HUES64 (cell line): ENCODE data around the gene TTC36.

Experiments
- H3K27ac ChIP-seq: 2 replicates; pipeline ENCODE4 v1.7.0; 2013; ENCODE audit warnings: low read depth, low read length, inconsistent platforms
- H3K27me3 ChIP-seq: 2 replicates; pipeline ENCODE4 v1.6.1; 2013; ENCODE audit warnings: mild to moderate bottlenecking, low read length; ENCODE audit not compliant: insufficient read depth
- H3K36me3 ChIP-seq: 2 replicates; pipeline ENCODE4 v1.6.1; 2013; ENCODE audit warnings: mild to moderate bottlenecking, low read length; ENCODE audit not compliant: insufficient read depth
- H3K4me1 ChIP-seq: 2 replicates; pipeline ENCODE4 v1.6.1; 2013; ENCODE audit warnings: mild to moderate bottlenecking, low read length, moderate library complexity; ENCODE audit not compliant: insufficient read depth
- H3K4me3 ChIP-seq: 2 replicates; pipeline ENCODE4 v1.5.1; 2013; ENCODE audit warnings: mild to moderate bottlenecking, low read length, moderate library complexity
- H3K9ac ChIP-seq: 2 replicates; pipeline ENCODE4 v1.6.1; 2013; ENCODE audit warnings: mild to moderate bottlenecking, low read depth, low read length
- H3K9me3 ChIP-seq: 2 replicates; pipeline ENCODE4 v1.6.1; 2013; ENCODE audit warnings: low read depth, low read length; ENCODE audit not compliant: insufficient read depth
- WGBS: fragments of 150-250, 120-280 bp; methylation state at CpG from one replicate; pipeline ENCODE4 v1.1.7; 2013; ENCODE audit warnings: missing lambda C conversion rate; 5-methylcytosine and 5-hydroxymethylcytosine counted together

Gene TTC36

GRCh38 chr11:118532852-118533768 is 5.8 kb downstream of the TTC36 start:
- Histone ChIP-seq H3K27me3 (peaks cover 3% of the 10 kb centered on the region; the same call in 1 of the 2 replicates), H3K4me3 (no peak overlapping the region), H3K4me1 (peaks cover 15% of the 10 kb centered on the region), H3K9ac (no peak overlapping the region), H3K27ac (no peak overlapping the region), H3K36me3 (peaks cover 4% of the 10 kb centered on the region; the same call in 1 of the 2 replicates), H3K9me3 (no peaks in the 10 kb centered on the region)
- 94% methylated on average over 19 of the region's 19 CpGs for WGBS

GRCh38 chr11:118533769-118534729 is 6.8 kb downstream of the TTC36 start:
- H3K9ac ChIP-seq: no peak overlapping the region
- H3K4me1 ChIP-seq: peaks cover 15% of the 10 kb centered on the region
- H3K36me3 ChIP-seq: peaks cover 4% of the 10 kb centered on the region; the same call in 1 of the 2 replicates
- no peak overlapping the region for H3K27ac ChIP-seq
- H3K4me3 ChIP-seq: no peak overlapping the region
- H3K27me3 ChIP-seq: peaks cover 3% of the 10 kb centered on the region; the same call in 1 of the 2 replicates
- 86% methylated on average over 27 of the region's 27 CpGs for WGBS
- H3K9me3 ChIP-seq: no peaks in the 10 kb centered on the region

- H3K4me1 ChIP-seq: peaks cover 6% of the 10 kb centered on the region; the same call in 1 of the 2 replicates
- peaks cover 4% of the 10 kb centered on the region; the same call in 1 of the 2 replicates for H3K36me3 ChIP-seq
- H3K9ac ChIP-seq: no peak overlapping the region
- no peak overlapping the region for H3K27ac ChIP-seq
- WGBS: 88% methylated on average over 9 of the region's 9 CpGs
- no peak overlapping the region for H3K4me3 ChIP-seq
- H3K27me3 ChIP-seq: no peaks in the 10 kb centered on the region
- H3K9me3 ChIP-seq: no peaks in the 10 kb centered on the region
Measured at GRCh38 chr11:118535261-118535660, 8.0 kb downstream of the TTC36 start.

DNA sequence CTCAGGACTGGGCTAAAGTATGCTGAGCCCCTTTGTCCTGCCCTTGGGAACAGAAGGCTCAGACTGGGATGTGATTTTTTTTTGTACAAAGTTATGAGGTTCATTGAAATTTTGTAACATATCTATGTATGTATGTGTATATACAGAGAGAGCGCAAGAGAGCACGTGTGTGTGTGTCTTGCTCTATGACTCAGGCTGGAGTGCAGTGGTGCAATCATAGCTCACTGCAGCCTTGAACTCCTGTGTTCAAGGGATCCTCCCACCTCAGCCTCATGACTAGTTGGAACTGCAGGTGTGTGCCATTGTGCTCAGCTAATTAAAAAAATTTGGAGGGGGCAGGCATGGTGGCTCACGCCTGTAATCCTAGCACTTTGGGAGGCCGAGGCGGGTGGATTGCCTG is 9.5 kb downstream of the TTC36 start:
- Histone ChIP-seq H3K9me3 (no peaks in the 10 kb centered on the region), H3K27ac (no peak overlapping the region), H3K4me1 (peaks cover 2% of the 10 kb centered on the region; the same call in 1 of the 2 replicates), H3K4me3 (no peak overlapping the region), H3K9ac (no peak overlapping the region), H3K36me3 (peaks cover 4% of the 10 kb centered on the region; the same call in 1 of the 2 replicates), H3K27me3 (no peaks in the 10 kb centered on the region)
- 97% methylated on average over 5 of the region's 5 CpGs for WGBS

DNA sequence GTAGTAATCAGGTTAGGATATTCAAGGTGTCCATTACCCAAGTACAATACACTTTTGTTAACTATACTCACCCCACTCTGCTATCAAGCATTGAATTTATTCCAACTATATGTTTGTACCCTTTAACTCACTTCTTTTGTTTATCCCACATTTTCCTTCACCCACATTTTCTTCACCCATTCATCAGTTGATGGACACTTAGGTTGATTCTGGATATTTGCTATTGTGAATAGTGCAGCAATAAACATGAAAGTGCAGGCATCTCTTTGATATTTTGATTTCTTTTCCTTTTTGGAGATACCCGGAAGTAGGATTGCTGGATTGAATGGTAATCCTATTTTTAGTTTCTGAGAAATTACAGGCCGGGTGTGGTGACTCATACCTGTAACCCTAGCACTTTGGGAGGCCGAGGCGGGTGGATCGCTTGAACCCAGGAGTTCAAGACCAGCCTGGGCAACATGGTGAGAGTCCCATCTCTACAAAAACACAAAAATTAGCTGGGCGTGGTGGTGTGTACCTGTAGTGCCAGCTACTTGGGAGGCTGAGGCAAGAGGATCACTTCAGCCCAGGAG is 10.2 kb downstream of the TTC36 start:
- 93% methylated on average over 6 of the region's 6 CpGs for WGBS
- Histone ChIP-seq H3K4me1 (no peaks in the 10 kb centered on the region), H3K9ac (no peak overlapping the region), H3K9me3 (no peaks in the 10 kb centered on the region), H3K36me3 (peaks cover 4% of the 10 kb centered on the region; the same call in 1 of the 2 replicates), H3K27ac (no peak overlapping the region), H3K27me3 (no peaks in the 10 kb centered on the region), H3K4me3 (no peak overlapping the region)

DNA sequence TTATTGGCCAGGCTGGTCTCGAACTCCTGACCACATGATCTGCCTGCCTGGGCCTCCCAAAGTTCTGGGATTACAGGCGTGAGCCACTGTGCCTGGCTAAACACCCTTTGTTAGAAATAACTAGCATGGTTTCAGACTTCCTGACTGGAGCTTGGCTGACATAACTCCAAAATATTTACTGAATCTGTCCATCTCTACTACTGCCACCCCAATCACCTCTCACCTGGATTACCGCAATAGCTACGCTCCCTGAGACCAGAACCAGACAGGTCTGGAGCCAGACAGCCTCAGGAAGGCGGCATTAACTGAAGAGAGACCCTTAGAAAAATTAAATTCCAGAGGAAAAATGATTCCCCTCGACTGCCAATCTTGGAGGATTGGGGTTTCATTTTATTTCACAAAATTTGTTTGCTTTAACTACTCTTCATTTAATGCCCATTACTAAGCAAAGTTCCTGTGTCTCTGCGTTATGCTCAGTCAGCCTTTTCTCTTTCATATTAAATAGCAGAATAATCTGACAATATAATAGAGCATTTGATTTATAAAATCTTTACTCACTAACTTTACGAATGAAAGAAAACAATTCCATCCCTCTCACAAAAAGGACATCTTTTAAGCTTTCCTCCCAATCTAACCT is 16.9 kb downstream of the TTC36 start:
- Histone ChIP-seq H3K27ac (no peak overlapping the region), H3K27me3 (no peaks in the 10 kb centered on the region), H3K9ac (no peak overlapping the region), H3K9me3 (no peaks in the 10 kb centered on the region), H3K4me1 (no peaks in the 10 kb centered on the region), H3K4me3 (no peak overlapping the region), H3K36me3 (peaks cover 9% of the 10 kb centered on the region; the same call in 1 of the 2 replicates)
- WGBS: 93% methylated on average over 7 of the region's 8 CpGs

GRCh38 chr11:118544647-118545010 is 17.4 kb downstream of the TTC36 start:
- Histone ChIP-seq H3K36me3 (peaks cover 9% of the 10 kb centered on the region; the same call in 1 of the 2 replicates), H3K4me3 (no peak overlapping the region), H3K4me1 (no peaks in the 10 kb centered on the region), H3K27me3 (no peaks in the 10 kb centered on the region), H3K9ac (no peak overlapping the region), H3K9me3 (no peaks in the 10 kb centered on the region), H3K27ac (no peak overlapping the region)
- WGBS: 90% methylated on average over 3 of the region's 3 CpGs

DNA sequence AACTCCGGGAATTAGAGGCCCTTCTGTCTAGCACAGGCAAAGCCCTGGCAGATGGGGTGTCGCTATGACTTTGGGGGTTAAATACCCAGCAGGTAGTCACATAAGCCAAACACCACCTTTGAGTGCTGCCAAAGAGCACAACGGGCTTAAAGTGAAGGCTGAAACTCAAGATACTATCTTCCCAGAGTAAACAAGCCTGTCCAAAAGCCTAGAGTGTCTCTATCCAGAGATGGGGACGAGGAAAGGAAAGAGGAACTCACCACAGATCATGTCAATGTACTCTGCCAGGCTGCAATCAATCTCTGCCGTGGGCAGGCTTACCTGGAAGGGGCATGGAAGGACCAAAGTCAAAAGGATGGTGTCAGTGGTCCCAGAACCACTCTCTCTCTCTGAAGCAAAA is 18.3 kb downstream of the TTC36 start:
- Histone ChIP-seq H3K36me3 (peaks cover 9% of the 10 kb centered on the region; the same call in 1 of the 2 replicates), H3K27ac (no peak overlapping the region), H3K9me3 (no peaks in the 10 kb centered on the region), H3K9ac (no peak overlapping the region), H3K4me3 (no peak overlapping the region), H3K4me1 (no peaks in the 10 kb centered on the region), H3K27me3 (no peaks in the 10 kb centered on the region)
- 93% methylated on average over 5 of the region's 5 CpGs for WGBS

DNA sequence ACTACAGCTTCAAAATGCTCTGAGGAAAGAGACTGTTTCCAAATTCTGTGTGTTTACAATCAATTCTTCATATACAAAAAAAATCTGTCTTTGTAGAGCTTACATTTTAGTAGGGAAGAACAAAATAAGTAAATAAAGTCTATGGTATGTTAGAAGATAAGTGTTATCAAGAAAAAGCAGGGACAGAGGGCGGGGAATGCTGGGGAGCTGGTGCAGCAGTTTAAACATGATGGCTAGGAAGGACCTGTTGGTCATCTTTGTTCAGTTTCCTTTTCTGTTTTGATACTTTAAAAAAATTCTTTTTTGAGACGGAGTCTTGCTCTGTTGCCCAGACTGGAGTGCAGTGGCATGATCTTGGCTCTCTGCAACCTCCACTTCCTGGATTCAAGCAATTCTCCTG is 19.9 kb downstream of the TTC36 start:
- H3K27me3 ChIP-seq: no peaks in the 10 kb centered on the region
- 91% methylated on average over 2 of the region's 2 CpGs for WGBS
- no peaks in the 10 kb centered on the region for H3K9me3 ChIP-seq
- H3K27ac ChIP-seq: no peak overlapping the region
- H3K36me3 ChIP-seq: peaks cover 18% of the 10 kb centered on the region
- H3K9ac ChIP-seq: no peak overlapping the region
- no peak overlapping the region for H3K4me3 ChIP-seq
- no peaks in the 10 kb centered on the region for H3K4me1 ChIP-seq

DNA sequence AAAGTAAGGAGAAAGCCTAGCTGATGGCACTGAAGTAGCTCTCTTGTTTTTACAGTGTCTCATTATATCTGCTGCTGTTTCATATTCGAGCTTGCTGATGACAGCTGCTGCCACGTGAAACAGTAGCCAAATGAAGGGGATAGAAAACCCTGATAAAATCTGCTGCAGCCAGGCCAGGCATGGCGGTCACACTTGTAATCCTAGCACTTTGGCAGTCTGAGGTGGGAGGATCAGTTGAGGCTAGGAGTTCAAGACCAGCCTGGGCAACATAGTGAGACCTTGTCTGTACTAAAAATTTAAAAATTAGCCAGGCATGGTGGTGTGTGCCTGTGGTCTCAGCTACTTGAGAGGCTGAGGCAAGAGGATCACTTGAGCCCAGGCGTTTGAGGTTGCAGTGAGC is 25.1 kb downstream of the TTC36 start:
- no peaks in the 10 kb centered on the region for H3K9me3 ChIP-seq
- H3K4me3 ChIP-seq: no peak overlapping the region
- no peak overlapping the region for H3K9ac ChIP-seq
- WGBS: 93% methylated on average over 4 of the region's 4 CpGs
- H3K4me1 ChIP-seq: no peaks in the 10 kb centered on the region
- H3K27me3 ChIP-seq: no peaks in the 10 kb centered on the region
- H3K27ac ChIP-seq: no peak overlapping the region
- peaks cover 28% of the 10 kb centered on the region for H3K36me3 ChIP-seq
